ENCODE data around the gene REEP6. TPM values are rescaled to one million over a fixed set of nuclear protein-coding genes. Genes with fewer than 3 reads are reported as not detected.

The REEP6 gene
- total and polyA plus RNA-seq, 3 donors from 2014 or later: 386 to 454 (median 429) TPM

DNA sequence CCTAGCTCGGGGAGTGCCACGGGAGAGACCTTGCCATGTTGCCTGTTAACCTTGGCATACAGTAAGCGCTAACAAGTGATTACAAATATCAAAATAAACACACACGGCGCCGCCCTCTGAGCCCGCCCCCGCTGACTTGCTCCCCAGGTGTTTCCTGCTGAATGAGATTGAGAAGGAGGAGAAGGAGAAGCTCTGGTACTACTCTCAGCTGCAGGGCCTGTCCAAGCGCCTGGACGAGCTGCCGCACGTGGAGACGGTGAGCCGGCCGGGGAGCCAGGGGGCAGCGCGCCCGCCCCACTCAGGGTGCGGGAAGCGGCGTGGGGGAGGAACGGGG is 36.0 kb upstream of the REEP6 start:
- no peak overlapping the region for H3K27ac ChIP-seq
- peak overlapping the region in 1 of 2 donors; percentile 14 for H3K4me3 ChIP-seq
- H3K4me1 ChIP-seq: peaks cover 22% of the 10 kb centered on the region
- DNase-seq: no peak
- H3K36me3 ChIP-seq (ENCODE audit: low read depth, missing control alignments): no peaks in the 10 kb centered on the region
- 11 to 16% methylated on average over 8 to 22 of the region's 22 CpGs for WGBS, 2 donors
- no peaks in the 10 kb centered on the region for H3K27me3 ChIP-seq
- TF ChIP-seq, protein P1, sequence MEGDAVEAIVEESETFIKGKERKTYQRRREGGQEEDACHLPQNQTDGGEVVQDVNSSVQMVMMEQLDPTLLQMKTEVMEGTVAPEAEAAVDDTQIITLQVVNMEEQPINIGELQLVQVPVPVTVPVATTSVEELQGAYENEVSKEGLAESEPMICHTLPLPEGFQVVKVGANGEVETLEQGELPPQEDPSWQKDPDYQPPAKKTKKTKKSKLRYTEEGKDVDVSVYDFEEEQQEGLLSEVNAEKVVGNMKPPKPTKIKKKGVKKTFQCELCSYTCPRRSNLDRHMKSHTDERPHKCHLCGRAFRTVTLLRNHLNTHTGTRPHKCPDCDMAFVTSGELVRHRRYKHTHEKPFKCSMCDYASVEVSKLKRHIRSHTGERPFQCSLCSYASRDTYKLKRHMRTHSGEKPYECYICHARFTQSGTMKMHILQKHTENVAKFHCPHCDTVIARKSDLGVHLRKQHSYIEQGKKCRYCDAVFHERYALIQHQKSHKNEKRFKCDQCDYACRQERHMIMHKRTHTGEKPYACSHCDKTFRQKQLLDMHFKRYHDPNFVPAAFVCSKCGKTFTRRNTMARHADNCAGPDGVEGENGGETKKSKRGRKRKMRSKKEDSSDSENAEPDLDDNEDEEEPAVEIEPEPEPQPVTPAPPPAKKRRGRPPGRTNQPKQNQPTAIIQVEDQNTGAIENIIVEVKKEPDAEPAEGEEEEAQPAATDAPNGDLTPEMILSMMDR (IDR thresholded peaks at IDR 0.05): no peak
- no peak for TF ChIP-seq POLR2A (IDR thresholded peaks at IDR 0.05)
- no peaks in the 10 kb centered on the region for H3K9me3 ChIP-seq
- intact Hi-C loops (cut with DNase I; ENCODE audit: low total_unique reads): no loop called here

DNA sequence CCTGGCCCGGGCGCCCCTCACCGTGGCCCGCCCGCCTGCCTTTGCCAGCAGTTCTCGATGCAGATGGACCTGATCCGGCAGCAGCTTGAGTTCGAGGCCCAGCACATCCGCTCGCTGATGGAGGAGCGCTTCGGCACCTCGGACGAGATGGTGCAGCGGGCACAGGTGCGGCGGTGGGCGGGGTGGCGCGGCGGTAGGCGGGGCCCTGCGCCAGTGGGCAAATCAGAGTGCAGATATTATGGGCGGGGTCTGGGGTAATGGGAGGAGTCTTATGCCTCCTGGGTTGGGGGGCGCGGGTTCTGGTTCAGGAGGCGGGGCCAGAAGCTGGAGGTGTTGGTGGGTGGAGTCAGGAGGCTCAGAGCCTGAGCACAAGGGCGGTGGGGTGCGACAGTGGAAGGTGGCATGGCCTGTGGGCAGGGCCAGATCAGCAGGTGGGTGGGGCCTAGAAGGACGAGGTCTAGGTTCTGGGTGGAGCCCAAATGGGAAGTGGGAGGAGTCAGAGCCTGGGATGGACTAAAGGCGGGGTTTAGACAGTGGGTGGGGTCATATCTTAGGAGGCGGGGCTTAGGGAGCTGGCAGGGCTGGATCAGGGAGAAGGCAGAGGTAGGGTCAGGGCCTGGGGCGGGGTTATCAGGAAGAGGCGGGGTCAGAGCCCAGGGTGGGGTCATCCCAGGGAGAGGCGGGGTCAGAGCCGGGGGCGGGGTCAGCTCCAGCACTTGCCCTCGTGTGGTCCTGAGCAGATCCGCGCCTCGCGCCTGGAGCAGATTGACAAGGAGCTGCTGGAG is 35.5 kb upstream of the REEP6 start:
- intact Hi-C loops (cut with DNase I; ENCODE audit: low total_unique reads): no loop called here
- DNase-seq: peak; percentile 56
- no peaks in the 10 kb centered on the region for H3K36me3 ChIP-seq (ENCODE audit: low read depth, missing control alignments)
- no peaks in the 10 kb centered on the region for H3K9me3 ChIP-seq
- H3K4me1 ChIP-seq: peaks cover 22% of the 10 kb centered on the region
- H3K27ac ChIP-seq: no peak overlapping the region
- no peaks in the 10 kb centered on the region for H3K27me3 ChIP-seq
- TF ChIP-seq POLR2A (IDR thresholded peaks at IDR 0.05): no peak
- TF ChIP-seq, protein P1 (IDR thresholded peaks at IDR 0.05): no peak
- WGBS, 2 donors: 5 to 8% methylated on average over 15 to 35 of the region's 42 CpGs
- peak overlapping the region in 1 of 2 donors; percentile 14 for H3K4me3 ChIP-seq

DNA sequence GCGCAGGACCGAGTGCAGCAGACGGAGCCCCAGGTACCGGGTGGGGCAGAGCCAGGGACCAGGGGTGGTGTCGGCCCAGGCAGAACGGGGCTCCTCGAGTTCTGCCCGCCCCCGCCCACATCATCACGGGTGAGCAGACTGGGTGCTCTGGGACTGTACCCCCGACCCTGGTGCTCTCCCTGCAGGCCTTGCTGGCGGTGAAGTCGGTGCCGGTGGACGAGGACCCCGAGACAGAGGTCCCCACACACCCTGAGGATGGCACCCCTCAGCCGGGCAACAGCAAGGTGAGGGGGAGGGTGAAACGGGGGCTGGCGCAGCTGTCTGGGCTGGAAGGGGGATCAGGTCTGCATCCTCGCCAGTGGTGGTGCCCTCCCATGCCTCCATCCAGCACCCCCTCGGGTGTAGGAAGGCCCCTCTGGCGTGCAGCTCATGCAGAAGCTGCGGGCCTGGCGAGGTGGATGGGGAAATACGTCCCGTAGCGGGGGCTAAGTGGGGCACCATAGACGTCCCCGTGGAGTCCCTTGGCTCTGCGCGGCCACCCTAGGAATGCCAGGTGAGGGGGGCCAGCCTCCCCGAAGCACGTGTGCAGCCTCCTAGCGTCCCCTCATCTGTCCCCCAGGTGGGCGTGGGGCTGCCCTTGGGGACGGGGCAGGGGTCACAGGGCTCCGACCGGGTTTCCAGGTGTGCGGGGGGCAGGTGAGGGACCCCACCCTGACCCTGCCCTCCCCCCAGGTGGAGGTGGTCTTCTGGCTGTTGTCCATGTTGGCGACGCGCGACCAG is 34.7 kb upstream of the REEP6 start:
- intact Hi-C loops (cut with DNase I; ENCODE audit: low total_unique reads): no loop called here
- Histone ChIP-seq H3K36me3 (ENCODE audit: low read depth, missing control alignments) (no peaks in the 10 kb centered on the region), H3K27me3 (no peaks in the 10 kb centered on the region)

DNA sequence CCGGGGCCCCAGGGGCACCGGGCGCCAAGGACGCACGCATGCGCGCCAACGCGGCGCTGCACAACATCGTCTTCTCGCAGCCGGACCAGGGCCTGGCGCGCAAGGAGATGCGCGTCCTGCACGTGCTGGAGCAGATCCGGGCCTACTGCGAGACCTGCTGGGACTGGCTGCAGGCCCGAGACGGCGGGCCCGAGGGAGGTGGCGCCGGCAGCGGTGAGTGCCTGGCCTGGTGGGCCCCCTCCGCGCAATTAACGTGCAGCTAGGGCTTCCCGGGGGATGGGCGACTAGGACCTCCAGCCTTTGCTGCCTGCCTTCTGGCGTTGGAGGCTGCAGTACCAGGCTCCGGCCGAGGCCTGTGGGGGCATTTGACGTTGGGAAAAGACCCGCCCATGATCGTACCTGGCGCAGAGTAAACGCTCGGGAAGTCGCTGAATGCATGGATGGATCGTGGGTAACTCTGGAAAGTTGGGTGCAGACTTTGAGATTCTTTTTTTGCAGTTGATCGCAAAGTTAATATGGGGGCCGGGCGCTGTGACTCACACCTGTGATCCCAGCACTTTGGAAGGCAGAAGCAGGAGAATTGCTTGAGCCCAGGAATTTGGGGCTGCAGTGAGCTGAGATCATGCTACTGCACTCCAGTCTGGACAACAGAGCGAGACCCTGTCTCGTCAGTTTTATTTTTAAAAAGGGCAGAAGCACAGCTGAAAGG is 33.8 kb upstream of the REEP6 start:
- H3K27ac ChIP-seq: no peak overlapping the region
- peaks cover 18% of the 10 kb centered on the region for H3K4me1 ChIP-seq
- no peaks in the 10 kb centered on the region for H3K9me3 ChIP-seq
- no peak overlapping the region for H3K4me3 ChIP-seq
- H3K36me3 ChIP-seq (ENCODE audit: low read depth, missing control alignments): no peaks in the 10 kb centered on the region
- TF ChIP-seq, protein P1 (IDR thresholded peaks at IDR 0.05): no peak
- no peak for TF ChIP-seq POLR2A (IDR thresholded peaks at IDR 0.05)
- H3K27me3 ChIP-seq: no peaks in the 10 kb centered on the region
- WGBS, 2 donors: 40% methylated on average over 33 to 48 of the region's 48 CpGs
- intact Hi-C loops (cut with DNase I; ENCODE audit: low total_unique reads): no loop called here
- no peak for DNase-seq

More for the DNA sequence above, 34.7 kb upstream of the REEP6 start:
- Histone ChIP-seq H3K4me3 (no peak overlapping the region), H3K4me1 (peaks cover 22% of the 10 kb centered on the region), H3K9me3 (no peaks in the 10 kb centered on the region), H3K27ac (no peak overlapping the region)
- TF ChIP-seq, protein P1 (IDR thresholded peaks at IDR 0.05): no peak
- DNase-seq: no peak
- WGBS, 2 donors: 28 to 41% methylated on average over 8 to 43 of the region's 43 CpGs

Data from testis (tissue), 3 donors.